CD4-positive, alpha-beta memory T cell (primary cell): Measurements from ENCODE around the gene ZNF594. TPM values are rescaled to one million over a fixed set of nuclear protein-coding genes. Genes with fewer than 3 reads are reported as not detected.
"Not testable (repeated sequence)": the region's sequence is repeated elsewhere in the genome, so short reads cannot be mapped to it uniquely, and the experiment has no call there.

Experiments
- CTCF ChIA-PET: fragments of 350-600 bp; sonication (Branson Sonifier 250); formaldehyde crosslinking; loops from one replicate; lab custom pipeline; 2021; ENCODE audit warnings: inconsistent platforms; ENCODE audit not compliant: partially characterized antibody; lab: Charles Lee
- POLR2A ChIA-PET: fragments of 350-600 bp; sonication (Branson Sonifier 250); formaldehyde crosslinking; loops from one replicate; lab custom pipeline; 2021; ENCODE audit not compliant: partially characterized antibody; lab: Charles Lee
- DNase-seq, 5 donors: peaks; one replicate each; pipeline versions ENCODE4 v3.0.0 to v3.0.0-alpha.2; 2020 to 2022; ENCODE audit warnings: mixed read lengths in 1 of 5
- H3K27ac ChIP-seq: one replicate; pipeline ENCODE4 v1.7.0; 2013; ENCODE audit warnings: low read depth, low read length
- H3K27me3 ChIP-seq: 2 replicates; pipeline ENCODE4 v1.7.0; 2013; ENCODE audit warnings: mild to moderate bottlenecking, low read length, moderate library complexity; ENCODE audit not compliant: insufficient read depth
- H3K36me3 ChIP-seq: 2 replicates; pipeline ENCODE4 v1.7.0; 2013; ENCODE audit warnings: mild to moderate bottlenecking, low read length, moderate library complexity; ENCODE audit not compliant: insufficient read depth
- H3K4me1 ChIP-seq: 2 replicates; pipeline ENCODE4 v1.7.0; 2013; ENCODE audit warnings: mild to moderate bottlenecking, low read length, moderate library complexity; ENCODE audit not compliant: insufficient read depth
- H3K4me3 ChIP-seq, 2 donors: one replicate each; pipeline ENCODE4 v1.7.0; 2013; ENCODE audit warnings: low read length in 2 of 2, mild to moderate bottlenecking in 1 of 2
- H3K9me3 ChIP-seq, 2 donors: one replicate each; pipeline ENCODE4 v1.7.0; 2013; ENCODE audit warnings: low read length in 2 of 2, control low read depth in 1 of 2; ENCODE audit not compliant: control insufficient read depth in 1 of 2
- H3K27ac Mint-ChIP-seq, 7 donors: one replicate each; pipeline ENCODE4 v1.8.0; 2020 to 2021; ENCODE audit warnings: mixed read lengths in 7 of 7, mild to moderate bottlenecking in 6 of 7, inconsistent platforms in 3 of 7, moderate library complexity in 3 of 7
- H3K27me3 Mint-ChIP-seq, 2 donors: one replicate each; pipeline ENCODE4 v1.8.0; 2020 to 2021; ENCODE audit warnings: mixed read lengths in 2 of 2
- H3K36me3 Mint-ChIP-seq, 2 donors: one replicate each; pipeline ENCODE4 v1.8.0; 2020 to 2021; ENCODE audit warnings: mixed read lengths in 2 of 2, inconsistent platforms in 1 of 2, mild to moderate bottlenecking in 1 of 2
- H3K4me1 Mint-ChIP-seq, 4 donors: one replicate each; pipeline ENCODE4 v1.8.0; 2020 to 2021; ENCODE audit warnings: mixed read lengths in 4 of 4, mild to moderate bottlenecking in 1 of 4
- H3K4me3 Mint-ChIP-seq, 8 donors: one replicate each; pipeline ENCODE4 v1.8.0; 2020 to 2021; ENCODE audit warnings: mixed read lengths in 8 of 8, mild to moderate bottlenecking in 7 of 8, moderate library complexity in 6 of 8, inconsistent platforms in 3 of 8
- H3K9me3 Mint-ChIP-seq, 8 donors: one replicate each; pipeline ENCODE4 v1.8.0; 2020 to 2021; ENCODE audit warnings: mixed read lengths in 8 of 8, mild to moderate bottlenecking in 5 of 8, inconsistent platforms in 3 of 8, moderate library complexity in 1 of 8
- intact Hi-C: fragments of 100-400 bp; cut with micrococcal nuclease; formaldehyde crosslinking; loops from one replicate; pipeline ENCODE4 v1.15.1; 2023
- polyA plus RNA-seq, 2 donors: library from polyadenylated mRNA; unstranded; fragments of 300-500 nt; fragmentation: Illumina TruSeq; gene quantifications; one replicate each; pipeline ENCODE4 v1.2.3, GENCODE V29; 2021
- total RNA-seq, 2 experiments: library from RNA; stranded (reverse); gene quantifications; one replicate each; pipeline ENCODE4 v1.2.3, GENCODE V29; 2021

Gene ZNF594
- total and polyA plus RNA-seq, 4 experiments from 2014 or later: 0.57 to 30.7 (median 15.7) TPM

DNA sequence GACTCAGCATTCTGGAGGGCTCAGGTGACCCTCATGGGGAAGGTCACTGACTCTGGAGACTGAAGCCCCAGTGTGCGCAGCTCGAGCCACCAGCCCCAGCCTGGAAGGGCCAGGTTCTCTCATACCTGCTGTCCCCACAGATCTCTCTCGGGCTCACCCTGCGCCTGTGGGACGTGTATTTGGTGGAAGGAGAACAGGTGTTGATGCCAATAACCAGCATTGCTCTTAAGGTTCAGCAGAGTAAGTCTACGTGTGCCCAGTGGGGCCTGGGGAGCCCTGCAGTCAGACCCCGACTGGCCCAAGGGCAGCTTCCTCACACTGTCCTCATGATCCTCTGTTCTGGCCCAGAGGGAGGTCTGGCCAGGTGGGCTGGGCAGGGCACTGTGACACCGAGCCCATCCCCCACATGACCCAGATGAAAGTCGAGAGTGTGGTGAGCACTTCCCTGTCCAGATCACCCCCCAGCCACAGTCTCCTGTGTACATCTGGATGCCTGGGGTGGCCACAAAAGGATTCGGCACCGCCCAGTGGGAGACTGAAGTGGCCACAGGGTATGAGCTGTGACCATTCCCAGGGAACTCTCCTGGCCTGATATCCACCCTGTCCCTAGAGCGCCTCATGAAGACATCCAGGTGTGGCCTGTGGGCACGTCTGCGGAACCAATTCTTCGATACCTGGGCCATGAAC, 54.0 kb downstream of the ZNF594 start:
- H3K36me3 Mint-ChIP-seq, H3K27ac Mint-ChIP-seq, H3K27me3 ChIP-seq, H3K4me3 ChIP-seq, H3K4me1 Mint-ChIP-seq, POLR2A ChIA-PET, intact Hi-C loops, H3K27me3 Mint-ChIP-seq, DNase-seq, H3K4me3 Mint-ChIP-seq, H3K4me1 ChIP-seq, H3K9me3 ChIP-seq, H3K27ac ChIP-seq, H3K9me3 Mint-ChIP-seq, H3K36me3 ChIP-seq, CTCF ChIA-PET: not testable (repeated sequence)

DNA sequence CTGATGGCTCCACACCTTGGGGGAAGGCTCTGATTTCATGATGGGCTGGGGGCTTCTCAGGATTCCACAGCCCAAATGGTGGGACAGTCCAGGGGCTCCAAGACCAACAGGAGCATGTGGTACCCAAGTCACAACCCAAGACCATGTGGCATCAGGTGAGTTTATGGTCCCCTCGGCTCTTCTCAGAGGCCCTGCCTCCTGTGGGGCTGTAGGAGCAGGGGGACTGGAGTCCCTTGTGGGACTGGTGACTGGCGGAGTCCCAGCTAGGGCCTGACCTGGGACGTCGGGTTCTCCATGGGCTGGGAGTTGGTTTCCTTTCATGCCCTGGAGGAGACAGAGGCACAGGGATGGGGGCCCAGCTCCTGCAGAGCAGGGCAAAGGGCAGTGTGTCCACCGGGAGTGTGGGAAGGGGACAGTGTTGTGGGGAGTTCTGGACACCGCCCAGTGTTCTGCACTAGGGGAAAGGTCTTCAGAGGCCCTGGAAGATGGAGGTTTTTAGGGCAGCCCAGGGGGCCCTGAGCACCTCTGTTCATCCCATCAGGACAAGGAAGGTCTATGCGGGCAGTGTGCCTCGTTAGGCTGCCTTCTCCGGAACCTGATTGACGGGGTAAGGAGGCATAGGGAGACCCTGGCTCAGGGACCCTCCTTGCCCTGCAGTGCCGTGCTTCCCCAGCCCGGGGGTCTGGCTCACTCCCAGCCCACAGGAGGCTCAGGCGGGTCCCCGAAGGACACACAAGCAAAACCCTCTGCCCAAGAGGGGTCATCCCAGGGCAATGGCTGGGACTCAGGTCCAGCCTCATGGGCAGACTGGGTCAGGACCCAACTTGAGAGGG, 54.9 kb downstream of the ZNF594 start:
- H3K27ac ChIP-seq, H3K27ac Mint-ChIP-seq, H3K4me1 ChIP-seq, DNase-seq, intact Hi-C loops, H3K27me3 Mint-ChIP-seq, H3K4me3 Mint-ChIP-seq, H3K4me3 ChIP-seq, H3K36me3 Mint-ChIP-seq, H3K9me3 Mint-ChIP-seq, CTCF ChIA-PET, H3K4me1 Mint-ChIP-seq, H3K36me3 ChIP-seq, H3K9me3 ChIP-seq, H3K27me3 ChIP-seq: not testable (repeated sequence)
- POLR2A ChIA-PET: interaction anchor here (0.6 kb wide), 1 partner anchor 95 kb away, joined by 3 read pairs; no protein-coding TSS in a partner anchor

DNA sequence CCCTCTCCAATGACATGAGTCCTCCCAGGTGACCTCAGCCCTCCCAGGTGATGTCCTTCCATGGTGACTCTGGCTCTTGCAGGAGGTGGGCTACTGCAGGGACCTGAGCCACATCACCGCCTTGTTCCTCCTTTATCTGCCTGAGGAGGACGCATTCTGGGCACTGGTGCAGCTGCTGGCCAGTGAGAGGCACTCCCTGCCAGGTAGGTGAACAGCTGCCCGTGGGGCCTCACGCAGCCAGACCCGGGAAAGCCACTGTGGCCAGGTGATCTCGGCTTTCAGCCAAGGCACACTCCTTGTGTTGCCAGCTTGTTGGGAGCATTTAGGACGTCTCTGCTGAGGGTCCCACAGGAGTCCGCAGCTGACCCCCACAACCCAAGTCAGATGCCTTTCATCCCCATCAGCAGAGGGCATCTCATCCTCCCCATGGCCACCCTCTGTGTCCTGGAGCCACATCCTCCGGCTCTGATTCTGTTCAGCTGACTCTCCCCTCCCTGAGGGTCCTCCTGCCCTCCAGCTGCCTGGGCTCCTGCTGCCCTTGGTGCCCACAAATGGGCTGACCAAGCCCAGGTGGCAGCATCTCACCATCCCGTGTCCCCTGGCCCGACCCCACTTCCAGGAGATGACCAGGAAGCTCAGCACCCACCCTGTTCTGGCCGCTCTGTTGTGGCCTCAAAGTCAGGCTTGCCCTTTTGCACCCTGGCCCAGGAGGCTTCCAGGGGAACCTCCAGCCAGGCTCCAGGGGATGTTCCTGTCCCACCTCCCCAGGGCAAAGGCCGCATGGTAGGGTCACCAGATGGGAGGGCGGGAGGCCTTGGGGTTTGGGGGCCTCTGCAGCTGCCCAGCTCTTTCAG, 55.7 kb downstream of the ZNF594 start:
- Mint-ChIP-seq H3K27me3 (peaks cover 0 to 2% of the 10 kb centered on the region in 2 donors), H3K4me1 (peaks cover 0 to 4% (median 0%) of the 10 kb centered on the region in 4 donors), H3K36me3 (no peaks in the 10 kb centered on the region), H3K27ac (no peak overlapping the region), H3K4me3 (no peak overlapping the region), H3K9me3 (no peaks in the 10 kb centered on the region)
- intact Hi-C loops: no loop called here
- Histone ChIP-seq H3K4me1 (no peaks in the 10 kb centered on the region), H3K9me3 (no peaks in the 10 kb centered on the region), H3K4me3 (no peak overlapping the region), H3K27me3 (no peaks in the 10 kb centered on the region), H3K36me3 (no peaks in the 10 kb centered on the region), H3K27ac (no peak overlapping the region)
- POLR2A ChIA-PET: no interaction called here
- no peak for DNase-seq
- CTCF ChIA-PET: no interaction called here

DNA sequence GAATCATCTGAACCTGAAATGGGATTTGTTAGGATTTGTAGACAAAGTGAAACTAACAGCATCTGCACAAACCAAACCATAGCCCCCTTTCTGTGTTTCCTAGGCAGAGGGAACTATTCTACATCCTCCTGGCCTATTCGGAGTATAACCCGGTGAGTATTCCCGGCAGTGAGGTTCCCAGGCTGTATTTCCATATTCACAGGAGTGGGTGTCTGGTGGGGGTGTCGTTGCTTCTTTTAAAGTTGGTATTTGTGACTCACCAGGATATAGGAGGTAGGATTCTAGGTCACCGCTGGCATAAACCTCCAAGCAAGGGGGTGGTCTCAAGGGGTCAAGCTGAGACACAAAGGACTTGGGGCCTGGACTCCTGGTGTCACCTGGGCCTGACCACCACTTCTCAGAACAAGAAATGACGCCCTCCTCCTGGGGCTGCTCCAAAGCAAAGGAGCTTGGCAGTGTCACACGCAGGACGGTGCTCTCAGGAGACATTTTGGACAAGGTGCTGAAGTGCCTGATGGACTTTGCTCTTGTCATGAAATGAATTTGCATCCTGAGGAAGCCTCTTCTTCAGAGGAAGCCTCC, 56.4 kb downstream of the ZNF594 start:
- POLR2A ChIA-PET, H3K4me3 Mint-ChIP-seq, H3K27ac Mint-ChIP-seq, H3K27ac ChIP-seq, H3K9me3 ChIP-seq, H3K4me1 ChIP-seq, intact Hi-C loops, H3K27me3 Mint-ChIP-seq, H3K4me3 ChIP-seq, H3K36me3 Mint-ChIP-seq, H3K9me3 Mint-ChIP-seq, H3K27me3 ChIP-seq, CTCF ChIA-PET, DNase-seq, H3K36me3 ChIP-seq, H3K4me1 Mint-ChIP-seq: not testable (repeated sequence)

DNA sequence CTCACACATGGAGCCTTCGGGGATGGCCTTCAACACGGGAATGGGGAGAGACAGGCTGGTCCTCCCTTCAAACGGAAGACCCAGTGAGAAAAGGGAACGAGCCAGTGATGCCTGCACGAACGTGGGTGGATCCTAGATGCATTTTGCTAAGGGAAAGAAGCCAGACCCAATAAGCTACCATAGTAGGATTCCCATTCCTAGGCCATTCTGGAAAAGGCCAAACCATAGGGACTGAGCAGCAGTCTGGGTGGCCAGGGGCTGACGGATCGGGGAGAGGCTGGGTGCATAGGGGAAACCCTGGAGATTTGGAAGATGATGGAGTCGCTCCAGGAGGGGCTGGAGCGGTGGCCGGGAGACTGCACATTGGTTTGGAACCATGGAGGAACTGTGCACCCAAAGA, 57.1 kb downstream of the ZNF594 start:
- H3K36me3 Mint-ChIP-seq, H3K9me3 Mint-ChIP-seq, H3K4me3 ChIP-seq, H3K9me3 ChIP-seq, H3K4me3 Mint-ChIP-seq, CTCF ChIA-PET, H3K36me3 ChIP-seq, H3K27me3 Mint-ChIP-seq, H3K27me3 ChIP-seq, H3K4me1 Mint-ChIP-seq, H3K4me1 ChIP-seq, DNase-seq, intact Hi-C loops, H3K27ac ChIP-seq, POLR2A ChIA-PET: not testable (repeated sequence)
- peak overlapping the region in 1 of 7 donors; percentile 60 for H3K27ac Mint-ChIP-seq

DNA sequence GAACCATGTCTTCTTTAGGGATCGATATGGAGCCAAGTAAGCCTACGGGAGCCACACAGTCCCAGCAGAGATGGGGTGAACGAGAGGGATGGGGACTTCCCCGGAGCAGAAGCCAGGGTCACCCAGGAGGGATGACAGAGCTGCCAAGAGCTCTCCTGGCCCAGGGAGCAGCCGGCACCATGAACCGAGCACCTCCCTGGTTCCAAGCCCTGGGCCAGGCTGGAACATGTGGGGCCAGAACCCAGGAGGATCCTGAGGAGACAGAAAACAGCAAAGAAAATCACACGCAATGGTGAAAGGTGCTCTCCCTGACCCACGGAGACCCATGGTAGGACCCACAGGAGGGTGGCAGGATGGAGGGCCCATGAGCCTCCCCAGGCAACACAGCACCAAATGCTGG, 57.7 kb downstream of the ZNF594 start:
- H3K4me1 ChIP-seq, H3K4me1 Mint-ChIP-seq, intact Hi-C loops, H3K27me3 Mint-ChIP-seq, CTCF ChIA-PET, H3K9me3 Mint-ChIP-seq, H3K27ac Mint-ChIP-seq, H3K36me3 ChIP-seq, H3K27ac ChIP-seq, H3K9me3 ChIP-seq, DNase-seq, H3K4me3 Mint-ChIP-seq, H3K27me3 ChIP-seq, H3K4me3 ChIP-seq, POLR2A ChIA-PET, H3K36me3 Mint-ChIP-seq: not testable (repeated sequence)

DNA sequence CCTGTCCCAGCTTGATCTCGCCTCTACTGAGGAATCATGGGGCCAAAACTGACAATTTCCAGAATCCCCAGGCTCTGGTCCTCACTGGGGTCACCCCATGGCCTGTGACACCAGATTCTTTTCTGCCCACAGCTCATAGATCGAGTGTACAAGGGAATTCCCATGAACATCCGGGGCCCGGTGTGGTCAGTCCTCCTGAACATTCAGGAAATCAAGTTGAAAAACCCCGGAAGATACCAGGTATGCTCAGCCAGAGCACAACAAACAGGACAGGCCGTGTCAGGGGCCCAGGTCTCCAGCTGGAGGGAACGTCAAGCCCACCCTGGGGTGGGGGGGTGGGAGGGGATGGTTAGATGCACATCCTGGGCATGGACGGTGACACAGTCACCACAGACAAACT, 58.4 kb downstream of the ZNF594 start:
- no peak overlapping the region for H3K4me3 Mint-ChIP-seq
- no peaks in the 10 kb centered on the region for H3K36me3 Mint-ChIP-seq
- H3K9me3 Mint-ChIP-seq: no peaks in the 10 kb centered on the region
- ChIA-PET CTCF (no interaction called here), POLR2A (no interaction called here)
- peaks cover 0 to 4% (median 0%) of the 10 kb centered on the region in 4 donors for H3K4me1 Mint-ChIP-seq
- Histone ChIP-seq H3K9me3 (no peaks in the 10 kb centered on the region), H3K27ac (no peak overlapping the region), H3K27me3 (no peaks in the 10 kb centered on the region), H3K36me3 (no peaks in the 10 kb centered on the region), H3K4me1 (no peaks in the 10 kb centered on the region), H3K4me3 (no peak overlapping the region)
- intact Hi-C loops: no loop called here
- H3K27me3 Mint-ChIP-seq: peaks cover 1 to 3% of the 10 kb centered on the region in 2 donors
- DNase-seq: no peak
- no peak overlapping the region for H3K27ac Mint-ChIP-seq
